DMS 273 (cell line): ENCODE data around the gene RMC1.

Experiments used
- DNase-seq: peaks from one replicate; lab custom pipeline; 2025; ENCODE audit not compliant: unreplicated experiment; lab: John Stamatoyannopoulos, UW

Gene RMC1

DNA sequence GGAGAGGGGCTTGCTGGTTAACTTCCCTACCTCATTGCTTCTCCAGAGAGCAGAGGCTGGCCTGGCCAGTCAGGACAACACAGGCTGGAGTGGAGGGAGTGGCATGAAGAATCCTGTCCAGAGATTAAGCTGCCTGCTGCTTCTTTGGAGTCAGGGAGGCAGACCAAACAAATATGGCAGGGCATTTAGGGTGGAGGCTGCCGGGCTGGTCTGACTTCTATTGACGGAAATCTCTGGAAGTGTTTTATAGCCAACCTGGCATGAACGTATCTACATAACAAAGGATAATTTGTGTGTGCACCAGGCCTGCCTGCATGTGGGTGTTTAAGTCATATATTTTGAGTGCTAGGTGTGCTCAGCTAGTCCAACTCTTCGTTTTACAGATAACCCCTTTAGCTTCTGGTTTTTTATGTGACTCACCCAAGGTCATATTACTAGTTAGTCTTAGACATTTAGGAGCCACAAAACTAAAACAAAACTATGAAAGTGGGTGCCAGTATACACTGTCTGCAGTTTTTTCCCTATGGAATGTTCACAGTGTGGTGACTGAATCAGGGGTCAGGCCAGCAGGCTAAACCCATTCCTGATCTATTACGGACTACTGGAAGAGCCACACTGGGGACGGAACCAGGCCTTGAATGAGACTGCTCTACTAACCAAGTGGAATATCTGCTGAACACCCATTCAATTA is 77.5 kb downstream of the RMC1 start:
- DNase-seq, result no peak
